ENCODE data around the gene PIP5K1C. TPM values are rescaled to one million over a fixed set of nuclear protein-coding genes. Genes with fewer than 3 reads are reported as not detected.

PIP5K1C gene
- total RNA-seq, 1 experiment from 2014 or later, result 26.9 TPM

GRCh38 chr19:3737487-3738205 is 37.4 kb upstream of the PIP5K1C start:
- H2AFZ ChIP-seq (ENCODE audit: low read depth, low read length, poor library complexity, severe bottlenecking), result no peak overlapping the region
- no TSS peak for BruUV-seq (replicated peaks)
- no peaks in the 10 kb centered on the region for H3K27me3 ChIP-seq (ENCODE audit: insufficient read depth, low read length)
- intact Hi-C loops (cut with micrococcal nuclease), result no loop called here
- no peaks in the 10 kb centered on the region for H3K9me3 ChIP-seq (ENCODE audit: control insufficient read depth in 1 of 2, insufficient read depth in 1 of 2, low read depth in 1 of 2, low read length in 2 of 2)
- H3K9ac ChIP-seq (ENCODE audit: low read length), result no peak overlapping the region
- ATAC-seq, result no peak
- DNase-seq (ENCODE audit: low read depth, low spot score), result no peak
- H3K27ac ChIP-seq (ENCODE audit: low read depth, low read length), result no peak overlapping the region
- CTCF ChIA-PET, result no interaction called here
- no peak overlapping the region for H3K4me3 ChIP-seq (replicated peaks in 1 of 2; ENCODE audit: low read depth in 1 of 2, low read length in 2 of 2)
- no peaks in the 10 kb centered on the region for H3K9me2 ChIP-seq (ENCODE audit: insufficient read depth)
- H3K4me1 ChIP-seq (ENCODE audit: control insufficient read depth in 1 of 2, insufficient read depth in 2 of 2, low read length in 2 of 2), result no peaks in the 10 kb centered on the region
- H3K4me2 ChIP-seq (ENCODE audit: low read length), result no peak overlapping the region
- TF ChIP-seq SIN3A (IDR thresholded peaks at IDR 0.05; ENCODE audit: low read depth) (no peak), RAD21 (IDR thresholded peaks at IDR 0.05; ENCODE audit: low read depth) (no peak), YY1 (IDR thresholded peaks at IDR 0.05; ENCODE audit: extremely low read depth, insufficient replicate concordance, low read depth, low read length) (no peak), SRF (IDR thresholded peaks at IDR 0.05; ENCODE audit: low read depth) (no peak), SP1 (IDR thresholded peaks at IDR 0.05; ENCODE audit: low read depth) (no peak), FOSL1 (IDR thresholded peaks at IDR 0.05; ENCODE audit: low read depth) (no peak), JUND (IDR thresholded peaks at IDR 0.05) (no peak), ELF1 (IDR thresholded peaks at IDR 0.05; ENCODE audit: borderline replicate concordance, low read depth) (no peak)
- TF ChIP-seq, protein P1, sequence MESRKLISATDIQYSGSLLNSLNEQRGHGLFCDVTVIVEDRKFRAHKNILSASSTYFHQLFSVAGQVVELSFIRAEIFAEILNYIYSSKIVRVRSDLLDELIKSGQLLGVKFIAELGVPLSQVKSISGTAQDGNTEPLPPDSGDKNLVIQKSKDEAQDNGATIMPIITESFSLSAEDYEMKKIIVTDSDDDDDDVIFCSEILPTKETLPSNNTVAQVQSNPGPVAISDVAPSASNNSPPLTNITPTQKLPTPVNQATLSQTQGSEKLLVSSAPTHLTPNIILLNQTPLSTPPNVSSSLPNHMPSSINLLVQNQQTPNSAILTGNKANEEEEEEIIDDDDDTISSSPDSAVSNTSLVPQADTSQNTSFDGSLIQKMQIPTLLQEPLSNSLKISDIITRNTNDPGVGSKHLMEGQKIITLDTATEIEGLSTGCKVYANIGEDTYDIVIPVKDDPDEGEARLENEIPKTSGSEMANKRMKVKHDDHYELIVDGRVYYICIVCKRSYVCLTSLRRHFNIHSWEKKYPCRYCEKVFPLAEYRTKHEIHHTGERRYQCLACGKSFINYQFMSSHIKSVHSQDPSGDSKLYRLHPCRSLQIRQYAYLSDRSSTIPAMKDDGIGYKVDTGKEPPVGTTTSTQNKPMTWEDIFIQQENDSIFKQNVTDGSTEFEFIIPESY (IDR thresholded peaks at IDR 0.05; ENCODE audit: extremely low read depth, insufficient replicate concordance, low read length), result no peak
- TF ChIP-seq, protein P2, sequence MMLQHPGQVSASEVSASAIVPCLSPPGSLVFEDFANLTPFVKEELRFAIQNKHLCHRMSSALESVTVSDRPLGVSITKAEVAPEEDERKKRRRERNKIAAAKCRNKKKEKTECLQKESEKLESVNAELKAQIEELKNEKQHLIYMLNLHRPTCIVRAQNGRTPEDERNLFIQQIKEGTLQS (IDR thresholded peaks at IDR 0.05), result no peak
- TF ChIP-seq, protein P3, sequence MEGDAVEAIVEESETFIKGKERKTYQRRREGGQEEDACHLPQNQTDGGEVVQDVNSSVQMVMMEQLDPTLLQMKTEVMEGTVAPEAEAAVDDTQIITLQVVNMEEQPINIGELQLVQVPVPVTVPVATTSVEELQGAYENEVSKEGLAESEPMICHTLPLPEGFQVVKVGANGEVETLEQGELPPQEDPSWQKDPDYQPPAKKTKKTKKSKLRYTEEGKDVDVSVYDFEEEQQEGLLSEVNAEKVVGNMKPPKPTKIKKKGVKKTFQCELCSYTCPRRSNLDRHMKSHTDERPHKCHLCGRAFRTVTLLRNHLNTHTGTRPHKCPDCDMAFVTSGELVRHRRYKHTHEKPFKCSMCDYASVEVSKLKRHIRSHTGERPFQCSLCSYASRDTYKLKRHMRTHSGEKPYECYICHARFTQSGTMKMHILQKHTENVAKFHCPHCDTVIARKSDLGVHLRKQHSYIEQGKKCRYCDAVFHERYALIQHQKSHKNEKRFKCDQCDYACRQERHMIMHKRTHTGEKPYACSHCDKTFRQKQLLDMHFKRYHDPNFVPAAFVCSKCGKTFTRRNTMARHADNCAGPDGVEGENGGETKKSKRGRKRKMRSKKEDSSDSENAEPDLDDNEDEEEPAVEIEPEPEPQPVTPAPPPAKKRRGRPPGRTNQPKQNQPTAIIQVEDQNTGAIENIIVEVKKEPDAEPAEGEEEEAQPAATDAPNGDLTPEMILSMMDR (IDR thresholded peaks at IDR 0.05 in 2 of 3, conservative IDR thresholded peaks at IDR 0.05 in 1 of 3; ENCODE audit: borderline replicate concordance in 1 of 3, insufficient read depth in 1 of 3, low read depth in 2 of 3, low read length in 2 of 3), result no peak
- no peaks in the 10 kb centered on the region for H3K79me2 ChIP-seq (ENCODE audit: insufficient read depth, low read length)
- RAD21 ChIA-PET (ENCODE audit: low non-redundant PET in 1 of 2, low total read pairs in 2 of 2, uncharacterized antibody in 2 of 2, unreplicated experiment in 2 of 2), result no interaction called here
- H4K20me1 ChIP-seq (ENCODE audit: insufficient read depth), result no peaks in the 10 kb centered on the region
- peaks cover 0 to 3% of the 10 kb centered on the region in 2 experiments; a peak in 2 of 4 replicates for H3K36me3 ChIP-seq (ENCODE audit: control insufficient read depth in 1 of 2, insufficient read depth in 2 of 2, low read length in 2 of 2)
- POLR2A ChIA-PET, result no interaction called here
